Calu3 (cell line): ENCODE data around the gene FUZ. TPM values are rescaled to one million over a fixed set of nuclear protein-coding genes. Genes with fewer than 3 reads are reported as not detected.

Source experiments
- BruUV-seq: library from RNA; stranded (reverse); fragments of 400-500 nt; replicated peaks from 2 replicates; lab custom pipeline; 2021; lab: Mats Ljungman, UMichigan
- CTCF ChIA-PET: fragments of 300-600 bp; sonication (Branson Sonifier 250); formaldehyde crosslinking; loops from one replicate; lab custom pipeline; 2022; ENCODE audit warnings: antibody characterized with exemption; lab: Charles Lee
- DNase-seq: peaks from one replicate; pipeline ENCODE4 v3.0.0; 2022
- H3K27ac Mint-ChIP-seq: one replicate; pipeline ENCODE4 v1.8.0; 2022; ENCODE audit warnings: mixed read lengths; ENCODE audit not compliant: unreplicated experiment
- H3K27me3 Mint-ChIP-seq: one replicate; pipeline ENCODE4 v1.8.0; 2022; ENCODE audit warnings: mixed read lengths; ENCODE audit not compliant: unreplicated experiment
- H3K36me3 Mint-ChIP-seq: one replicate; pipeline ENCODE4 v1.8.0; 2022; ENCODE audit warnings: mild to moderate bottlenecking, moderate library complexity, mixed read lengths; ENCODE audit not compliant: insufficient read depth, unreplicated experiment
- H3K4me1 Mint-ChIP-seq: one replicate; pipeline ENCODE4 v1.8.0; 2022; ENCODE audit warnings: mild to moderate bottlenecking, low read depth, mixed read lengths; ENCODE audit not compliant: unreplicated experiment
- H3K4me3 Mint-ChIP-seq: one replicate; pipeline ENCODE4 v1.8.0; 2022; ENCODE audit warnings: mild to moderate bottlenecking, low read depth, moderate library complexity, mixed read lengths; ENCODE audit not compliant: unreplicated experiment
- H3K9me3 Mint-ChIP-seq: one replicate; pipeline ENCODE4 v1.8.0; 2022; ENCODE audit warnings: low read depth, mixed read lengths; ENCODE audit not compliant: unreplicated experiment
- intact Hi-C: fragments of 100-400 bp; cut with micrococcal nuclease; formaldehyde crosslinking; loops from one replicate; pipeline ENCODE4 v1.10.0; 2022; ENCODE audit not compliant: unreplicated experiment
- total RNA-seq: library from RNA; stranded (reverse); gene quantifications from 2 replicates; pipeline ENCODE4 v1.2.3, GENCODE V29; 2022
- TF ChIP-seq, protein P1 (sequence below): fragments of 200-600 bp; IDR thresholded peaks from one replicate; pipeline ENCODE4 v1.8.0; 2022; ENCODE audit warnings: antibody characterized with exemption; ENCODE audit not compliant: unreplicated experiment

The FUZ gene
- total RNA-seq, 1 experiment from 2014 or later, result 12.2 TPM

DNA sequence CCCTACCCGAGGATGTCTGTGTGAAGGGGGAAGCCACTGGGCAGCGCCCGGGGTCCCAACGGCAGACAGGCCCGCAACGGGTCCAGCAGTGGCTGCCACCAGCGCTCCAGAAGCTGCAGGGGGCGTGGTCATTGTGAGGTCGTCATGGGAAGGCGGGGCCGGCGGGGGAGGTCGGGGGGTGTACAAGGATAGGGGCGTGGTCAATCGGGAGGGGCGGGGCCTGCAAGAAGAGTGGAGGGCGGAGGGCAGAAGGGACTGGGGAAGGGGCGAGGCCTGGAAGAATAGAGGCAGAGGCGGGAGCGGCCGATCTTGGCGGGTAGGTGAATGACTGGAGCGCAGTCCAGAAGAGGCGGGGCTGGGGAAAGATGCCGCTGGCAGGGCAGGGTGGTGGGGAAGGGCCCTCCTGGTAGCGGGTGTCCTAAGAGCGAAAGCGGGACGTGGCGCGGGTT, 4.4 kb downstream of the FUZ start:
- intact Hi-C loops, result no loop called here
- H3K27me3 Mint-ChIP-seq, result no peaks in the 10 kb centered on the region

DNA sequence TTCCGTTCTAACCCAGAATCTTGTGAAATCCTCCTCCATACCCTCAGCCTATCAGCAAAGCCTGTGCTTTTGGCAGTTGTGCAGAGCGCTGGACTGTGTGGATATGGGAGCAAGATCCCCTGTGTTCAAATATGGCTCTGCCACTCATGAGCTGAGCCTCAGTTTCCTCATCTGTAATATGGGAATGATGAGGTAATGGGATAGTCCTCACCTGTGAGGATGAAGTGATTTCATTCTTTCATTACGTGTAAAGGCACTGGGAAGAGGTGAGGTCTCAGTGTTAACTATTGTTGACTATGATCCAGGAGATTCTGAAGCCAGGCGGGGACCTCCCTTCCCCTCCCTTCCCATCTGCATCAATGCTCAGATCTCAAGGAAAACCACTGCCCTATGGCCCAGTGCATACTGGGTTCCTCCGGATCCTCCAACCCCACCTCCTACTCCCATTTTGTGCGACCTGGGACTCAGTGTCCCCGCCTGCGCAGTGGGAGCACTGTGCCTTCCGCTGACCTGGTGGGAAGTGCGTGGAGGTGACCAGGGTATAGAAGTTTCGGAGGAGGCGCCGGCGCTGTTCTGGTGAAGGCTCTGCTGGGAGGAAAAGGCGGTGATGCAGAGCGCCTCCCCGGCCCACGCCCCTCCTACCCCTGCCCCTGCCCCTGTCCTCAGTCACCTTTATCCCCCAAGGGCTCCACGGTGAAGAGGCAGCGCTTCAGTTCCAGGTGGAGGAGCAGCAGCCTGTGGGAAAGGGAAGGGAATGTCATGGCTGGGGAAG, 5.0 kb downstream of the FUZ start:
- Mint-ChIP-seq H3K36me3 (peaks cover 43% of the 10 kb centered on the region), H3K9me3 (no peaks in the 10 kb centered on the region), H3K27ac (no peak overlapping the region), H3K4me1 (no peaks in the 10 kb centered on the region), H3K27me3 (no peaks in the 10 kb centered on the region), H3K4me3 (no peak overlapping the region)
- intact Hi-C loops, result no loop called here
- BruUV-seq, result no TSS peak
- CTCF ChIA-PET, result interaction anchor here (0.6 kb wide), 1 partner anchor 857 kb away, joined by 3 read pairs; no protein-coding TSS in a partner anchor
- no peak for DNase-seq
- TF ChIP-seq, protein P1, sequence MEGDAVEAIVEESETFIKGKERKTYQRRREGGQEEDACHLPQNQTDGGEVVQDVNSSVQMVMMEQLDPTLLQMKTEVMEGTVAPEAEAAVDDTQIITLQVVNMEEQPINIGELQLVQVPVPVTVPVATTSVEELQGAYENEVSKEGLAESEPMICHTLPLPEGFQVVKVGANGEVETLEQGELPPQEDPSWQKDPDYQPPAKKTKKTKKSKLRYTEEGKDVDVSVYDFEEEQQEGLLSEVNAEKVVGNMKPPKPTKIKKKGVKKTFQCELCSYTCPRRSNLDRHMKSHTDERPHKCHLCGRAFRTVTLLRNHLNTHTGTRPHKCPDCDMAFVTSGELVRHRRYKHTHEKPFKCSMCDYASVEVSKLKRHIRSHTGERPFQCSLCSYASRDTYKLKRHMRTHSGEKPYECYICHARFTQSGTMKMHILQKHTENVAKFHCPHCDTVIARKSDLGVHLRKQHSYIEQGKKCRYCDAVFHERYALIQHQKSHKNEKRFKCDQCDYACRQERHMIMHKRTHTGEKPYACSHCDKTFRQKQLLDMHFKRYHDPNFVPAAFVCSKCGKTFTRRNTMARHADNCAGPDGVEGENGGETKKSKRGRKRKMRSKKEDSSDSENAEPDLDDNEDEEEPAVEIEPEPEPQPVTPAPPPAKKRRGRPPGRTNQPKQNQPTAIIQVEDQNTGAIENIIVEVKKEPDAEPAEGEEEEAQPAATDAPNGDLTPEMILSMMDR, result no peak

More for the DNA sequence above, 4.4 kb downstream of the FUZ start:
- H3K4me1 Mint-ChIP-seq, result no peaks in the 10 kb centered on the region
- no TSS peak for BruUV-seq
- peak; percentile 36 for DNase-seq
- peaks cover 43% of the 10 kb centered on the region for H3K36me3 Mint-ChIP-seq
- TF ChIP-seq, protein P1, result no peak
- no peak overlapping the region for H3K27ac Mint-ChIP-seq
- no peaks in the 10 kb centered on the region for H3K9me3 Mint-ChIP-seq
- no peak overlapping the region for H3K4me3 Mint-ChIP-seq
- CTCF ChIA-PET, result no interaction called here

DNA sequence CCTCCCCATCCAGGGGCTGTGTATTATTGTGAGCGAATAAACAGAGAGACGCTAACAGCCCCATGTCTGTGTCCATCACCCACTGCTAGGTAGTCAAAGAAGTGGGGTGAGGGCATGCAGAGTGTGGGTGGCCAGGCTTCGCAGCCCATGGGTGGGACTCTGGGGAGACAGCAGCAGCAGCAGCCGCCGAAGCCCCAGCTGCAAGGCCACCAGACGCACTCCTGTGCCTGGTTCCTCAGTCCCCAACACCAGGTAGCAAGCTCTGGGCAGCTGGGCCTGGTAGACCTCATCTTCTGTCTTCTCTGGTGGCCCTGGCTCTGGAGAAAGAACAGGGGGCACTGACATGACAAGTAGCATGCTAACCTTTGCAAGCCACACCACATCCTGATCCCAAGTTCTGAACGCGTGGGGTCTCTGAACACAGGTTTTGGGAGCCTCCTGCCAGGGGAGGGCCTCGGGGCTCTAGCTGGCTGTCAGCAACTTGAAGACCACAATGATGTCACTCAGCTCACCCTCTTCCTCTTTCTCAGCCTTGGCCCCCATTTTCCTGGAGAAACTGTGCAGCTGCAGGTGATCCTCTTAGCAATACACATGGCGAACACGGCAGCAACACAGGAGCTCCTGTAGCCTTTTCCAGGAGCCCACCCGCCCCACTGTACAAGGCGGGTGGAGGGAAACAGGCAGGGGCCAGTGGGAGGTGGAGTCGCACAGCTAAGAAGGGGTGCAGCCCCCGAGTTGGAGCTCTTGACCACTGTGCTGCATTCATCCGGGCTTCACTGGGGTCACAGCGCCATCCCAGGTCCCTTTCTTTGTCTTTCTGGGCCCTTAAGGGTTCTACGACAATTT, 5.8 kb downstream of the FUZ start:
- no TSS peak for BruUV-seq
- Mint-ChIP-seq H3K4me3 (no peak overlapping the region), H3K27me3 (no peaks in the 10 kb centered on the region), H3K4me1 (no peaks in the 10 kb centered on the region), H3K36me3 (peaks cover 43% of the 10 kb centered on the region), H3K9me3 (no peaks in the 10 kb centered on the region), H3K27ac (no peak overlapping the region)
- CTCF ChIA-PET, result no interaction called here
- intact Hi-C loops, result no loop called here
- no peak for DNase-seq
- TF ChIP-seq, protein P1, result no peak

DNA sequence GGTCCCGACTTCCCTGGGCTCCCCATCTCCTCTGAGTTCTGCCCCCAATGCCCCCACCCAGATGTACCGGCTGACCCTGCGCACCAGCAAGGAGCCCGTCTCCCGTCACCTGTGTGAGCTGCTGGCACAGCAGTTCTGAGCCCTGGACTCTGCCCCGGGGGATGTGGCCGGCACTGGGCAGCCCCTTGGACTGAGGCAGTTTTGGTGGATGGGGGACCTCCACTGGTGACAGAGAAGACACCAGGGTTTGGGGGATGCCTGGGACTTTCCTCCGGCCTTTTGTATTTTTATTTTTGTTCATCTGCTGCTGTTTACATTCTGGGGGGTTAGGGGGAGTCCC, 6.5 kb downstream of the FUZ start:
- no TSS peak for BruUV-seq
- Mint-ChIP-seq H3K27ac (peak overlapping the region; percentile 3), H3K27me3 (no peaks in the 10 kb centered on the region), H3K9me3 (no peaks in the 10 kb centered on the region), H3K4me1 (no peaks in the 10 kb centered on the region), H3K36me3 (peaks cover 43% of the 10 kb centered on the region), H3K4me3 (no peak overlapping the region)
- TF ChIP-seq, protein P1, result no peak
- CTCF ChIA-PET, result no interaction called here
- intact Hi-C loops, result no loop called here
- DNase-seq, result no peak
